ENCODE measurements around the gene VPREB3.

VPREB3 gene

GRCh38 chr22:23777776-23778576 lies 23.8 kb upstream of the VPREB3 start:
- Histone ChIP-seq H3K9ac (ENCODE audit: low read depth, low read length) (no peak overlapping the region), H3K4me1 (ENCODE audit: insufficient read depth, low read length) (peaks cover 20% of the 10 kb centered on the region), H3K36me3 (ENCODE audit: insufficient read depth, low read length) (no peaks in the 10 kb centered on the region)

GRCh38 chr22:23775779-23776375 lies 21.7 kb upstream of the VPREB3 start:
- Histone ChIP-seq H3K4me1 (ENCODE audit: insufficient read depth, low read length) (peaks cover 9% of the 10 kb centered on the region), H3K9ac (ENCODE audit: low read depth, low read length) (no peak overlapping the region), H3K9me3 (ENCODE audit: control insufficient read depth, insufficient read depth, low read length) (no peaks in the 10 kb centered on the region), H3K36me3 (ENCODE audit: insufficient read depth, low read length) (no peaks in the 10 kb centered on the region)

More at GRCh38 chr22:23777776-23778576, 23.8 kb upstream of the VPREB3 start:
- H3K9me3 ChIP-seq (ENCODE audit: control insufficient read depth, insufficient read depth, low read length): no peaks in the 10 kb centered on the region

GRCh38 chr22:23774922-23775436 lies 20.8 kb upstream of the VPREB3 start:
- Histone ChIP-seq H3K4me1 (ENCODE audit: insufficient read depth, low read length) (peaks cover 9% of the 10 kb centered on the region), H3K9ac (ENCODE audit: low read depth, low read length) (no peak overlapping the region), H3K9me3 (ENCODE audit: control insufficient read depth, insufficient read depth, low read length) (no peaks in the 10 kb centered on the region), H3K36me3 (ENCODE audit: insufficient read depth, low read length) (no peaks in the 10 kb centered on the region)

- Histone ChIP-seq H3K9ac (ENCODE audit: low read depth, low read length) (no peak overlapping the region), H3K36me3 (ENCODE audit: insufficient read depth, low read length) (no peaks in the 10 kb centered on the region), H3K9me3 (ENCODE audit: control insufficient read depth, insufficient read depth, low read length) (no peaks in the 10 kb centered on the region), H3K4me1 (ENCODE audit: insufficient read depth, low read length) (peaks cover 9% of the 10 kb centered on the region)
Observed at GRCh38 chr22:23774114-23774921, 20.1 kb upstream of the VPREB3 start.

- Histone ChIP-seq H3K4me1 (ENCODE audit: insufficient read depth, low read length) (peaks cover 9% of the 10 kb centered on the region), H3K36me3 (ENCODE audit: insufficient read depth, low read length) (no peaks in the 10 kb centered on the region), H3K9ac (ENCODE audit: low read depth, low read length) (peak overlapping the region; percentile 67), H3K9me3 (ENCODE audit: control insufficient read depth, insufficient read depth, low read length) (no peaks in the 10 kb centered on the region)
Observed at GRCh38 chr22:23773483-23774113, 19.4 kb upstream of the VPREB3 start.

- Histone ChIP-seq H3K4me1 (ENCODE audit: insufficient read depth, low read length) (peaks cover 9% of the 10 kb centered on the region), H3K9me3 (ENCODE audit: control insufficient read depth, insufficient read depth, low read length) (no peaks in the 10 kb centered on the region), H3K9ac (ENCODE audit: low read depth, low read length) (peak within 1 kb of the TSS; percentile 67), H3K36me3 (ENCODE audit: insufficient read depth, low read length) (no peaks in the 10 kb centered on the region)
Observed at GRCh38 chr22:23772649-23773473, 18.6 kb upstream of the VPREB3 start, which contains the start of gene MMP11. Gene MMP11, plus strand, starts transcription at chr22:23772849. Its CDS starts 22 bp downstream, at chr22:23772871.

- Histone ChIP-seq H3K36me3 (ENCODE audit: insufficient read depth, low read length) (no peaks in the 10 kb centered on the region), H3K4me1 (ENCODE audit: insufficient read depth, low read length) (peaks cover 9% of the 10 kb centered on the region), H3K9me3 (ENCODE audit: control insufficient read depth, insufficient read depth, low read length) (no peaks in the 10 kb centered on the region), H3K9ac (ENCODE audit: low read depth, low read length) (peak overlapping the region; percentile 44; the same call in 1 of the 2 replicates)
Observed at GRCh38 chr22:23772315-23772648, 18.1 kb upstream of the VPREB3 start.

- peaks cover 6% of the 10 kb centered on the region for H3K36me3 ChIP-seq (ENCODE audit: insufficient read depth, low read length)
- no peak overlapping the region for H3K9ac ChIP-seq (ENCODE audit: low read depth, low read length)
- H3K4me1 ChIP-seq (ENCODE audit: insufficient read depth, low read length): peaks cover 9% of the 10 kb centered on the region
- H3K9me3 ChIP-seq (ENCODE audit: control insufficient read depth, insufficient read depth, low read length): no peaks in the 10 kb centered on the region
Observed at GRCh38 chr22:23769321-23769965, 15.2 kb upstream of the VPREB3 start.

GRCh38 chr22:23767673-23768548 lies 13.7 kb upstream of the VPREB3 start, which contains the start of gene CHCHD10:
Gene CHCHD10, minus strand, starts transcription at chr22:23767972. Its CDS starts 98 bp downstream, at chr22:23767874.
- Histone ChIP-seq H3K9ac (ENCODE audit: low read depth, low read length) (peak within 1 kb of the TSS; percentile 83), H3K9me3 (ENCODE audit: control insufficient read depth, insufficient read depth, low read length) (no peaks in the 10 kb centered on the region), H3K4me1 (ENCODE audit: insufficient read depth, low read length) (peaks cover 7% of the 10 kb centered on the region; the same call in 1 of the 2 replicates), H3K36me3 (ENCODE audit: insufficient read depth, low read length) (peaks cover 6% of the 10 kb centered on the region)

GRCh38 chr22:23767303-23767672 lies 13.1 kb upstream of the VPREB3 start:
- H3K9ac ChIP-seq (ENCODE audit: low read depth, low read length): peak overlapping the region; percentile 83
- H3K4me1 ChIP-seq (ENCODE audit: insufficient read depth, low read length): peaks cover 12% of the 10 kb centered on the region
- H3K9me3 ChIP-seq (ENCODE audit: control insufficient read depth, insufficient read depth, low read length): no peaks in the 10 kb centered on the region
- peaks cover 6% of the 10 kb centered on the region for H3K36me3 ChIP-seq (ENCODE audit: insufficient read depth, low read length)

- Histone ChIP-seq H3K36me3 (ENCODE audit: insufficient read depth, low read length) (peaks cover 6% of the 10 kb centered on the region), H3K4me1 (ENCODE audit: insufficient read depth, low read length) (peaks cover 12% of the 10 kb centered on the region), H3K9me3 (ENCODE audit: control insufficient read depth, insufficient read depth, low read length) (no peaks in the 10 kb centered on the region), H3K9ac (ENCODE audit: low read depth, low read length) (no peak overlapping the region)
Observed at GRCh38 chr22:23764899-23765881, 11.0 kb upstream of the VPREB3 start.

Measured in ES-I3 (cell line).